ENCODE data around the gene TARDBP.

DNA sequence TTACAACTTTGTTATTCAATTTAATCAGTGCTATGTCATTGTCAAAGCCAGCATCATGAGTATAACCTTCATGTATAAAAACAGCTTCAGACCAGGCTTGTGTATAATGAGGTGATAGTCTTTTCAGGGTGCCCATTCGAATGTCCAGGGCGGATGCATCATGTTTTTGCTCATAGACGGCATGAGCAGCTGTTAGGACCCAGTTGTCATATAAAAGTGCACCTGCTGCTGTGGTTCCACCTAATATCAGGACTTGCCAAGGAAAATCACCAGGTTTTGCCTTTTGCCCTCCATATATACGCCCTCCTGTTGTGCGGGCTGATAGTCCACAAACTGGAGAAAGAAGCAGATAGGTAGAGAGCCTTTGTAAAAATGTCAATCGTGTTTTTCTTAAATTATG, 14.9 kb downstream of the TARDBP start:
- no peak for TF ChIP-seq POLR2AphosphoS5 (IDR thresholded peaks at IDR 0.05; ENCODE audit: low read depth, low read length)
- TF ChIP-seq CTCF (IDR thresholded peaks at IDR 0.05): no peak
- TF ChIP-seq SIN3A (IDR thresholded peaks at IDR 0.05; ENCODE audit: borderline replicate concordance, insufficient read depth, low read depth, low read length): no peak
- no peak for TF ChIP-seq REST (IDR thresholded peaks at IDR 0.05; ENCODE audit: insufficient read depth in 1 of 2, low read depth in 2 of 2, low read length in 1 of 2)
- no peak for TF ChIP-seq TCF7L2 (IDR thresholded peaks at IDR 0.05; ENCODE audit: low read depth, low read length)

All from Panc1 (cell line).